Cardiac fibroblast (primary cell): ENCODE data around the gene MBNL2.

Source experiments
- DNase-seq, 2 donors: peaks; one replicate each; pipeline versions ENCODE4 v3.0.0 to v3.0.0-alpha.2; 2010; ENCODE audit warnings: low read depth in 2 of 2
- H3K4me3 ChIP-seq, 2 donors: replicated peaks in 1 of 2; 1 replicate in 1 of 2; 2 replicates in 1 of 2; pipeline ENCODE4 v1.5.1; 2011; ENCODE audit warnings: low read depth in 2 of 2, low read length in 2 of 2, mild to moderate bottlenecking in 2 of 2, moderate library complexity in 1 of 2
- CTCF ChIP-seq: IDR thresholded peaks from one replicate; pipeline ENCODE4 v1.5.1; 2011; ENCODE audit warnings: low read depth, mild to moderate bottlenecking, low read length, inconsistent platforms

Gene MBNL2

GRCh38 chr13:97219226-97219625 lies 2.9 kb upstream of the MBNL2 start:
- no peak for TF ChIP-seq CTCF
- no peak for DNase-seq
- H3K4me3 ChIP-seq: no peak overlapping the region

- H3K4me3 ChIP-seq: no peak overlapping the region
- no peak for DNase-seq
- no peak for TF ChIP-seq CTCF
These were observed 1.8 kb upstream of the MBNL2 start for GRCh38 chr13:97220151-97220900.

- no peak overlapping the region for H3K4me3 ChIP-seq
- no peak for TF ChIP-seq CTCF
- DNase-seq: no peak
These were observed 1.1 kb upstream of the MBNL2 start for GRCh38 chr13:97221046-97221445.

GRCh38 chr13:97221466-97221865 lies 667 bp upstream of the MBNL2 start:
- TF ChIP-seq CTCF: no peak
- no peak for DNase-seq
- peak overlapping the region in 1 of 2 donors; percentile 12 for H3K4me3 ChIP-seq

- no peak for TF ChIP-seq CTCF
- peak overlapping the region; percentile 67 to 74 for H3K4me3 ChIP-seq
- peak in 1 of 2 donors; percentile 24 for DNase-seq
These were observed 1.0 kb downstream of the MBNL2 start for GRCh38 chr13:97223037-97223710.

GRCh38 chr13:97223711-97224541 lies 1.8 kb downstream of the MBNL2 start:
- DNase-seq: peak; percentile 95

More at GRCh38 chr13:97223711-97224541, 1.8 kb downstream of the MBNL2 start:
- H3K4me3 ChIP-seq: peak overlapping the region; percentile 67 to 74
- no peak for TF ChIP-seq CTCF
